ENCODE results near the gene GGA3.
"Not testable (repeated sequence)": the region's sequence is repeated elsewhere in the genome, so short reads cannot be mapped to it uniquely, and the experiment has no call there.

The GGA3 gene

GRCh38 chr17:75265614-75266315, 4.4 kb upstream of the GGA3 start:
- TF ChIP-seq, protein P1, sequence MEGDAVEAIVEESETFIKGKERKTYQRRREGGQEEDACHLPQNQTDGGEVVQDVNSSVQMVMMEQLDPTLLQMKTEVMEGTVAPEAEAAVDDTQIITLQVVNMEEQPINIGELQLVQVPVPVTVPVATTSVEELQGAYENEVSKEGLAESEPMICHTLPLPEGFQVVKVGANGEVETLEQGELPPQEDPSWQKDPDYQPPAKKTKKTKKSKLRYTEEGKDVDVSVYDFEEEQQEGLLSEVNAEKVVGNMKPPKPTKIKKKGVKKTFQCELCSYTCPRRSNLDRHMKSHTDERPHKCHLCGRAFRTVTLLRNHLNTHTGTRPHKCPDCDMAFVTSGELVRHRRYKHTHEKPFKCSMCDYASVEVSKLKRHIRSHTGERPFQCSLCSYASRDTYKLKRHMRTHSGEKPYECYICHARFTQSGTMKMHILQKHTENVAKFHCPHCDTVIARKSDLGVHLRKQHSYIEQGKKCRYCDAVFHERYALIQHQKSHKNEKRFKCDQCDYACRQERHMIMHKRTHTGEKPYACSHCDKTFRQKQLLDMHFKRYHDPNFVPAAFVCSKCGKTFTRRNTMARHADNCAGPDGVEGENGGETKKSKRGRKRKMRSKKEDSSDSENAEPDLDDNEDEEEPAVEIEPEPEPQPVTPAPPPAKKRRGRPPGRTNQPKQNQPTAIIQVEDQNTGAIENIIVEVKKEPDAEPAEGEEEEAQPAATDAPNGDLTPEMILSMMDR (IDR thresholded peaks at IDR 0.05; ENCODE audit: insufficient read depth, missing control alignments) = no peak
- FAIRE-seq = no peak
- DNase-seq (ENCODE audit: insufficient read length, low spot score) = no peak

DNA sequence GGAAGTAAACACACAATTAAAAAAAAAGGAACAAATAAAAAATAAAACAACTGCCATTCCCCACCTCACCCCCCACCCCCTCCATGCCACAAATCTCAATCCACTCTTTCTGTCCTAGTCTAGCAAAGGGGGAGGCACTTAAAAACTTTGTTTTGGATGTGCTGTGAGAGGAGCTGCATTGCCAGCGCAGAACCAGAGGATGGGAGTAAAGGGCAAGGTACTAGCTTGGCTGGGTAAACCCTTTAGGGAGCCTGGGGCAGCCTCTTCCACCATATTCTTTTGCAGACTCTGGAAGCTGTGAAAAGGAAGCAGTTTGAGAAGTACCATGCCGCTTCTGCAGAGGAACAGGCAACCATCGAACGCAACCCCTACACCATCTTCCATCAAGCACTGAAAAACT, 1.6 kb upstream of the GGA3 start:
- FAIRE-seq (no peak), DNase-seq (ENCODE audit: insufficient read length, low spot score) (no peak)
- TF ChIP-seq, protein P1 (IDR thresholded peaks at IDR 0.05; ENCODE audit: insufficient read depth, missing control alignments) = no peak

DNA sequence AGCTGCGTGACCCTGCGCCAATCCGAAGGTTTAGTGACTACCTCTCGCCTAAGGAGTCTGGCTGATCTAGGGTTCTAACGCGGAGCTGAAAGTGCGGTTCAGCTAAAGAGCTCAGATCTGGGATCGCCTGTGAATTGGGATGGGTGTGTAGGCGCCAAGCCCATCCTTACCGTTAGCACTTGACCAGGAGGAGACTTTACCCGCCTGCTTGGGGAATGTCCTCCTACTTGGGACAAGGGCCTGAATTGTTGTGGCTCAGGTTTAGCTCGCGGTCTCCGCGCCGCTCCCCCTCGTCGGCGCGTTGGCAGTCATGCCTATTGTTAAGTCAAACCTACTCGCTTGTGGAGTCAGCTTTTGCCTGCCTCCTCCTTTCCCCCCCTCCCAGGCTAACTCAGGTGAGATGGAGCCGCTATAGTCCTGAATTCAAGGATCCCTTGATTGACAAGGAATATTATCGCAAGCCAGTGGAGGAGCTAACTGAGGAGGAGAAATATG, 753 bp upstream of the GGA3 start:
- DNase-seq (ENCODE audit: insufficient read length, low spot score) = no peak
- no peak for FAIRE-seq
- TF ChIP-seq, protein P1 (IDR thresholded peaks at IDR 0.05; ENCODE audit: insufficient read depth, missing control alignments) = no peak

- TF ChIP-seq, protein P1 (IDR thresholded peaks at IDR 0.05; ENCODE audit: insufficient read depth, missing control alignments) = peak; percentile 13
- DNase-seq (ENCODE audit: insufficient read length, low spot score) (no peak), FAIRE-seq (no peak)
These were observed 618 bp downstream of the GGA3 start for GRCh38 chr17:75260641-75261335.

- not testable (repeated sequence) for FAIRE-seq; DNase-seq (ENCODE audit: insufficient read length, low spot score)
These were observed 4.2 kb downstream of the GGA3 start for GRCh38 chr17:75257228-75257627.

- not testable (repeated sequence) for FAIRE-seq; DNase-seq (ENCODE audit: insufficient read length, low spot score)
These were observed 5.3 kb downstream of the GGA3 start for GRCh38 chr17:75255954-75256698.

DNA sequence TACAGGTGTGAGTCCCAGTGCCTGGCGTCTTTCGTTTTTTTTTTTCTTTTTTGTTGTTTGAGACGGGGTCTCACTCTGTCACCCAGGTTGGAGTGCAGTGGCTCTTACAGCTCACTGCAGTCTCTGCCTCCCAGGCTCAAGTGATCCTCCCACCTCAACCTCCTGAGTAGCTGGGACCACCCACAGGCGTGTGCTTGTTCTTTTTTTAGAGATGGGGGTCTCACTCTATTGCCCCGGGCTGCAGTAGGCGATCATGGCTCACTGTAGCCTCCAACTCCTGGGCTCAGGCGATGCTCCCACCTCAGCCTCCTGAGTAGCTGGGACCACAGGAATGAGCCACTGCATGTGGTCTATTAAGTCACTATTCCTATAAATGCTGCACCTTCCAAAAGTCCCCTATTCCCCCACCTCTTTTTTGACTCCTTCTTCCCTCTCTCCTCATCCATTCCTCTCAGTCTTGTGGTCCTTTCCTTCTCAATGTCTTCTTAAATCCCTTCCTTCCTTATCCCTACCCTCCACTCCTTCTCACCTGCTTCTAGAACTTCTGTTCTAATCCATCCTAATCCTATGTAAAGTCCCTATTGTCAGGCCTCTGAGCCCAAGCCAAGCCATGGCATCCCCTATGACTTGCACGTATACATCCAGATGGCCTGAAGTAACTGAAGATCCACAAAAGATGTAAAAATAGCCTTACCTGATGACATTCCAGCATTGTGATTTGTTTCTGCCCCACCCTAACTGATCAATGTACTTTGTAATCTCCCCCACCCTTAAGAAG, 9.2 kb downstream of the GGA3 start:
- no peak for DNase-seq (ENCODE audit: insufficient read length, low spot score)
- TF ChIP-seq, protein P1 (IDR thresholded peaks at IDR 0.05; ENCODE audit: insufficient read depth, missing control alignments) = no peak
- no peak for FAIRE-seq

Data from D721Med (cell line).